GM12801 (cell line): ENCODE data around the gene ERICH2.

Experiments used
- CTCF ChIP-seq: IDR thresholded peaks from one replicate; pipeline ENCODE4 v1.5.1; 2011; ENCODE audit warnings: control low read depth; ENCODE audit not compliant: insufficient read length; ENCODE audit errors: extremely low read depth

The ERICH2 gene

GRCh38 chr2:170770008-170770605 is at the start of gene ERICH2:
ERICH2 (plus strand) TSS chr2:170770378; CDS start chr2:170770682, 304 bp downstream.
- TF ChIP-seq CTCF: no peak

GRCh38 chr2:170721678-170722077 is 48.5 kb upstream of the ERICH2 start:
- no peak for TF ChIP-seq CTCF

- TF ChIP-seq CTCF: no peak
These were observed 47.9 kb upstream of the ERICH2 start for GRCh38 chr2:170722301-170722700.

GRCh38 chr2:170723446-170723958 is 46.7 kb upstream of the ERICH2 start:
- TF ChIP-seq CTCF: no peak

GRCh38 chr2:170733798-170734600 is 36.2 kb upstream of the ERICH2 start:
- TF ChIP-seq CTCF: no peak

- TF ChIP-seq CTCF: no peak
These were observed 33.5 kb upstream of the ERICH2 start for GRCh38 chr2:170736628-170737027.

GRCh38 chr2:170737406-170737805 is 32.8 kb upstream of the ERICH2 start:
- TF ChIP-seq CTCF: no peak
